CD4-positive, alpha-beta T cell treated with Interleukin-17A for 1 hour (primary cell): ENCODE measurements around the gene HSPA1L.
"Not testable (repeated sequence)": the region's sequence is repeated elsewhere in the genome, so short reads cannot be mapped to it uniquely, and the experiment has no call there.

Experiments
- DNase-seq: peaks from one replicate; pipeline ENCODE4 v3.0.0-alpha.2; 2020

The HSPA1L gene

DNA sequence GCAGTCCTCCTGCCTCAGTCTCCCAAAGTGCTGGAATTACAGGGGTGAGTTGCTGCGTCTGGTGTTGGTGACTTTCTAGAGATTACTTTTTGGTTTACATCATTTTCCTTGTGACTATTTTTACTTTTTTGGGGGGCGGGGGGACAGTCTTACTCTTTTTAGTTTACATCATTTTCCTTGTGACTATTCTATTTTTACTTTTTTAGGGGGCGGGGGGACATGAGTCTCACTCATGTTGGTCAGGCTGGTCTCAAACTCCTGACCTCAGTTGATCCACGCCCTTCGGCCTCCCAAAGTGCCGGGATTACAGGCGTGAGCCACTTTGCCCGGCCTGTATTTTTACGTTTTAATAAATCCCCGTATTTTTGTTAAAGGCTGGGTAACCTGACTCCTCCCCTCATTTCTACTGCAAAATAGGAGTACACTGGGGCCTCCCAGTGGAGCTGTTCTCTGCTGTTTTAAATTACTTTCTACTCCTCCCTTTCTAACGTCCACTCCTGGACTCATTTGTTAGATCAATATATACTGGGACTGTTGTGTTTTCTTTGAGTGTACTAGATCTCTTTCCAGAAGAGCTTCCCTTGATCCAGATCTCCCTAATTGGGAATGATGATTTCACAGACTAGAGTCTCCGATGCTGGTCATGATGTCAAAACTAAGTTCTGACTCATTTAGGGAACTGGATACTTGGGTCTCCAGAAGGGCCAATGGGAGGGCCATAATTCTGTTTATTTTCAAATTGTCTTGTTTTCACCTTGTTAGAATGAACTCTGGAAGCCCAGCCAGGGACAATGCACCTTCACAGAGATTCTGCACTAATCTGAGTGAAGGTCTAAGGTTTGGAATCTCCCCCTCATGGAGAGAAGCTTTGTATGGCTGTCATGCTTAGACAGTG is 21.6 kb upstream of the HSPA1L start:
- DNase-seq = peak; percentile 42

DNA sequence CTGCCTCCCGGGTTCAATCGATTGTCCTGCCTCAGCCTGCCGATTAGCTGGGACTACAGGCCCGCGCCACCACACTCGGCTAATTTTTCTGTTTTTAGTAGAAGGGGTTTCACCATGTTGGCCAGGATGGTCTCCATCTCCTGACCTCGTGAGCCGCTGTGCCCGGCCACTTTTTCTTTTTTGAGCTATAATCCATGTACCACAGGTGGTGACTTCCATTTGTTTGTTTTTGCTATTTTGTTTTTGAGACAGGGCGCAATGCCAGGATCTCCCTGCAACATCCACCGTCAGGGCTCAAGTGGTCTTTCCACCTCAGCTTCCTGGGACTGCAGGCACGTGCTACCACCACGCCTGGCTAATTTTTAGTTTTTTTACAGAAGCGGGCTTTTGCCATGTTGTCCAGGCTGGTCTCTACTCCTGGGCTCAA is 21.0 kb upstream of the HSPA1L start:
- peak; percentile 22 for DNase-seq

DNA sequence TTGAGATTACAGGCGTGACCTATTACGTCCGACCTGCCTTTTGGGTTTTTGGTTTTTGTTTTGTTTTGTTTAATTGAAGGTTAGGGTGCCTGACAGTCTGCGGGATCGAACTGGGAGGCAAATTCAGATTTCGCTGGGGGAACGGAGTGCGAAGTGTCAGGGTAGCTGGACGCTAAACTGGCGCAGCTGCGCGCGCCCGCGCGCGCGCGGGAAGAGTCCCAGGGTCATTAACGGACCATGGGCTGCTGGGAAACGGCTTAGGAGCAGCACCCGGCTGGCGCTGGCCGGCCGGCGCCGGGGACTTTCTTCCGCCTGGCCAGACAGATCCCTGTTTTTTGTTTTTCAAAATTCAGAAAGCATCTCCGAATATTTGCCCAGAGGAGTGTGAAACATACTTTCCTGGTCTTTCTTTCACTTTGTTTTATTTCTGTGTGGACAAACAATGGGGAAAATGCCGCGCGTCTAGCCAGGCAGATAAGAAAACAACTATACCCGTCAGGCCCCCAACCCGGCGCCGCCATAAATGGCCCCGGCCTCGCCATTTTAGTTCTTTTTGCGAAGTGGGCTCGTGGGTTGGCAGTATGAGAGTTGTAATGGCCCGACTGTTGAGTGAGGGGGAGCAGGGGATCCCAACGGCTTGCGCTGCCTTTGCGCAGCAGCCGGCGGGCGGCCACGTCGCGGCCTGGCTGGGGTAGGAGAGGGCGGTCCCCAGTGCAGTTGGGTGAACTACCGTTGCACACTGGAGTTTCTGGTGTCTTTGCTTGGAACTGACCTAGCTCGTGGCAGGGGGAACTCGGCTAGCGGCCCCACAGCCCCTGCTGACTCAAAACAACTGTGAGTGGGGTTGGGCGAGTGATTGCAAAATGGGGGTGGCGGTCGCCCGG is 19.5 kb upstream of the HSPA1L start:
- DNase-seq = peak; percentile 87

DNA sequence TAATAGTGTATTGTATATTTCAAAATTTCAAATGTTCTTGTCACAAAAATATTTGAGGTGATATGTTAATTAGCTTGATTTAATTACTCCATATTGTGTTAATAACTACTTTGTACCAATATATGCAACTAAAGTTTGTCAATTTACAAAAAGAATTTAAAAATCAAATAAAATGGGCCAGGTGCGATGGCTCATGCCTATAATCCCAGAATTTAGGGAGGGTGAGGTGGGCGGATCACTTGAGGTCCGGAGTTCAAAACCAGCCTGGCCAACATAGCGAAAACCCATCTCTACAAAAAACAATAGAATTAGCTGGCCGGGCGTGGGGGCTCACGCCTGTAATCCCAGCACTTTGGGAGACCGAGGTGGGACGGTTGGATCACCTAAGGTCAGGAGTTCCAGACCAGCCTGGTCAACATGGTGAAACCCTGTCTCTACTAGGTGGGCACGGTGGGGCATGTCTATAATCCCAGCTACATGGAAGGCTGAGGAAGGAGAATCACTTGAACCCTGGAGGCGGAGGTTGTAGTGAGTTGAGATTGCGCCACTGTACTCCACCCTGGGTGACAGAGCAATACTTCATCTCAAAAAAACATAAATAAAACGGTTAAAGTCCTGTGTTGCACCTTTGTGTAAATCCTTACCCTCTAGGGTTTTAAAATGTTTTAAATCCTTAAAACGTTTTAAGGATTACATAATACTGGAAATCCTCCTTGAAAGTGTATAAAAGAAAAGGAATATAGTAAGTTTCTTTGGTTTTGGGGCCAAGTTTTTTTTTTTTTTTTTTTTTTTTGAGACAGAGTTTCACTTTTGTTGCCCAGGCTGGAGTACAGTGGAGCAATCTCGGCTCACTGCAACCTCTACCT is 16.5 kb upstream of the HSPA1L start:
- DNase-seq = no peak

DNA sequence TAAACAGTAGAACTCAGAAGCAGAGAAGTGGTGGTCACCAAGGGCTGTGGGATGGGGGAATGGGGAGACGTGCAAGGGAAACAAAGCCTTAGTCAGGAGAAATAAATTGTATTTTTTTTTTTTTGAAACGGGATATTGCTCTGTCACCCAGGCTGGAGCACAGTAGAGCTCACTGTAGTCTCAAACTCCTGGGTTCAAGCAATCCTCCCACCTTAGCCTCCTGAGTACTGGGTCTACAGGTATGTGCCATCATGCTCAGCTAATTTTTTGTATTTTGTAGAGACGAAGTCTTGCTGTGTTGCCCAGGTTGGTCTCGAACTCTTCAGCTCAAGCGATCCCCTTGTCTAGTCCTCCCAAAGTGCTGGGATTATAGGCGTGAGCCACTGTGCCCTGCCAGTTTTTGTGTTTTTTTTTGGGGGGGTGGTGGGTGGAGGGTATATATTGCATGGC is 15.8 kb upstream of the HSPA1L start:
- DNase-seq = no peak

DNA sequence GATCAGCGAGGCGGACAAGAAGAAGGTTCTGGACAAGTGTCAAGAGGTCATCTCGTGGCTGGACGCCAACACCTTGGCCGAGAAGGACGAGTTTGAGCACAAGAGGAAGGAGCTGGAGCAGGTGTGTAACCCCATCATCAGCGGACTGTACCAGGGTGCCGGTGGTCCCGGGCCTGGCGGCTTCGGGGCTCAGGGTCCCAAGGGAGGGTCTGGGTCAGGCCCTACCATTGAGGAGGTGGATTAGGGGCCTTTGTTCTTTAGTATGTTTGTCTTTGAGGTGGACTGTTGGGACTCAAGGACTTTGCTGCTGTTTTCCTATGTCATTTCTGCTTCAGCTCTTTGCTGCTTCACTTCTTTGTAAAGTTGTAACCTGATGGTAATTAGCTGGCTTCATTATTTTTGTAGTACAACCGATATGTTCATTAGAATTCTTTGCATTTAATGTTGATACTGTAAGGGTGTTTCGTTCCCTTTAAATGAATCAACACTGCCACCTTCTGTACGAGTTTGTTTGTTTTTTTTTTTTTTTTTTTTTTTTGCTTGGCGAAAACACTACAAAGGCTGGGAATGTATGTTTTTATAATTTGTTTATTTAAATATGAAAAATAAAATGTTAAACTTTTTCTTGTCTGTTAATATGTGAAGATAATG is 14.7 kb upstream of the HSPA1L start:
- DNase-seq = peak; percentile 71

DNA sequence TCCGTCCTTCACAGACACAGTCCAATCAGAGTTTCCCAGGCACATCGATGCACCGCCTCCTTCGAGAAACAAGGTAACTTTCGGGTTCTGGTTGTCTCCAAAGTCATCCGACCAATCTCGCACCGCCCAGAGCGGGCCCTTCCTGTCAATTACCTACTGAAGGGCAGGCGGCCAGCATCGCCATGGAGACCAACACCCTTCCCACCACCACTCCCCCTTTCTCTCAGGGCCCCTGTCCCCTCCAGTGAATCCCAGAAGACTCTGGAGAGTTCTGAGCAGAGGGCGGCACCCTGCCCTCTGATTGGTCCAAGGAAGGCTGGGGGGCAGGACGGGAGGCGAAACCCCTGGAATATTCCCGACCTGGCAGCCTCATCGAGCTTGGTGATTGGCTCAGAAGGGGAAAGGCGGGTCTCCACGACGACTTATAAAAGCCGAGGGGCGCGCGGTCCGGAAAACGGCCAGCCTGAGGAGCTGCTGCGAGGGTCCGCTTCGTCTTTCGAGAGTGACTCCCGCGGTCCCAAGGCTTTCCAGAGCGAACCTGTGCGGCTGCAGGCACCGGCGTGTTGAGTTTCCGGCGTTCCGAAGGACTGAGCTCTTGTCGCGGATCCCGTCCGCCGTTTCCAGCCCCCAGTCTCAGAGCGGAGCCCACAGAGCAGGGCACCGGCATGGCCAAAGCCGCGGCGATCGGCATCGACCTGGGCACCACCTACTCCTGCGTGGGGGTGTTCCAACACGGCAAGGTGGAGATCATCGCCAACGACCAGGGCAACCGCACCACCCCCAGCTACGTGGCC is 12.4 kb upstream of the HSPA1L start, which contains the start of gene HSPA1B:
Gene HSPA1B, plus strand, starts transcription at position 453 of the 794 bp plus-strand sequence. Its CDS starts 213 bp downstream, at position 666.
- peak; percentile 94 for DNase-seq

DNA sequence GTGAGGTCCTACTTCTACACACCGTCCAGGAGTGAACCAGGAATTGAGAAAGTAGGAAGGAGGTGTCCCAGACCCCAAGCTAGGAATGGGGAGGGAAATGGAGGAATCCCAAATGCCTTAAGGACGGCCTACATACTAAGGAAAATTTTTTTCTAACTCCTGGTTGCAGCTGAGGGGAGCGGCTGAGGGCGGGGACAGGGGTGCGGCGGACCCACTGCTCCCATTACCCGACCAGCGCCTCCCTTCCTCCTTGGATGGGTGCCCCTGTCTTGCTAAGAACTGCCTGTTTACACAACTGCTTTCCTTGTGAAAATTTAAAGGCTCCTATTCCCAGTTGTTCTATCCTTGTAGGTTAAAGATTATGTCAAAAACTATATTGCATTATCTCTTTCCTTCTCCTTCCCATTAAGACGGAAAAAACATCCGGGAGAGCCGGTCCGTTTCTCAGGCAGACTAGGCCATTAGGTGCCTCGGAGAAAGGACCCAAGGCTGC is 11.8 kb upstream of the HSPA1L start:
- no peak for DNase-seq

DNA sequence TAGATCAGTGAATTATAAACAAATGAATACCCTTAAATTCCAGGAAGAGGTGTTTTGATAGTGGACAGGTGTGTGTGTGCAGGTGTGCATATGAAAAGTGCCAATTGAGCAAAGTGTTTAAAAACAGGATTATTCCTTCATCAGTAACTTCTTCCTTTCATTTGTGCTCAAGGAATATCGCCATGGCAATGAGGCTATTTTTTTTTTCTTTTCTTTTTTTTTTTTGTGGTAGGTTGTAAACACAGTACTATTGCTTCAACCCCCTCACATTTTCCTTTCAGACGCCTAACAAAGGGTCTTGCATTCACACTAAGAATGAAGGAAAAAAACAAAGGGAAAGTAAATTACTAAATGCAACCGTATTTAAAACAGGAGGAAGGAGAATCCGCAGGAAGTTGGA is 10.5 kb upstream of the HSPA1L start:
- no peak for DNase-seq

DNA sequence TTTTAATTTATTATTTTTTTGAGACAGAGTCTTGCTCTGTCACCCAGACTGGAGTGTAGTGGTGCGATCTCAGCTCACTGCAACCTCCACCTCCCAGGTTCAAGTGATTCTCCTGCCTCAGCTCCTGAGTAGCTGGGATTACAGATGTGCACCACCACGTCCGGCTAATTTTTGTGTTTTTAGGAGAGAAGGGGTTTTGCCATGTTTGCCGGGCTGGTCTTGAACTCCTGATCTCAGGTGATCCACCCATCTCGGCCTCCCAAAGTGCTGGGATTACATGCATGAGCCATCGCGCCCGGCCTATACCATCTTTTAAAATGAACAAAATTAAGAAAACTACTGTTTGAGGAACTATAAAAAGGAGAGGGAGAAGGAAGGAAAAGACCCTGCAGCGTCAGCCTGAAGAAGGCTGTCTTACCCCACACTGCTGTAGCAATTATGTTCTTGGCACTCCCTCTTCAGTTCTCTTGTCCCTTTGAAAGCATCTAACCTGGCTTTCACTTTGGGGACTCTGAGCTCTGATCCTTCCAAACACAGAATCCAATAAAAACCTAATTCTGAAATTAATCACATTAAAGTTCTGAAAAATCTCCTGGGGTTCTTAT is 8.6 kb upstream of the HSPA1L start:
- DNase-seq = not testable (repeated sequence)

DNA sequence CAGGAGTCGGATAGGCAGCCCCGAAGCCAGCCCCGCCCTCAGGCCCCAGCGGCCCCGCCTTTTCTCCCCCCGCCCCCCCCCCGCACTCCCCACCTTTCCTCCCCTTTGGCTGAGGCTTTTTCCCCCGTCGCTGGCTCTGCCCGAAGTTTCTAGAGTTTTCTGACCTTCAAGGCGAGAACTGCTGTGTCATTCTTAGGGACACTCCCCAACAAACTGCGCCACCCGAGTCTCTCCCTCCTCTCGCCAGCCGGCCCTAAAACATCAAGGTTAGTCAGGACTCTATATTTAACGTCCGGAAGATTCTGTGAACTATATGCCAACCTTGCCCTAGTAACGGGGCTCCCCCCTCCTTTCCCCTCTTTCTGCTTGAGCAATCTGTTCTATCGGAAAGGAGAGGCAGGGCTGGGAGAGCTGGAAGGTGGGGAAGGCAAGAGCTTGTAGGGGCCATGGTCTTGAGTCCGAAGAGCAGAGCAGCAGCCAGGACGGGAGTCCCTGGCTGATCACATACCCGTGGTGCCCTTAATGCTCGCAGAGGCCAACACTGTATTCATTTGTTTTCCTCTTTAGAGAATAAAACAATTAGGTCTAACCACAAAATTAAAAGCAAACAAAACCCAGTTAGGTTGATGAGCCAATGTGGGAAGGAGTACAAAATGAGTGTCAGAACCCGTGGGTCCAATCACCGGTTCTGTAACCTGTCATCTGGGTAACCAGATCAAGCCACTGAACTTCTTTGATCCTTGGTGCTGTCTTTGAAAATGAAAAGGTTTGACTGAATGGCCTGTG is 7.1 kb upstream of the HSPA1L start:
- peak; percentile 82 for DNase-seq

DNA sequence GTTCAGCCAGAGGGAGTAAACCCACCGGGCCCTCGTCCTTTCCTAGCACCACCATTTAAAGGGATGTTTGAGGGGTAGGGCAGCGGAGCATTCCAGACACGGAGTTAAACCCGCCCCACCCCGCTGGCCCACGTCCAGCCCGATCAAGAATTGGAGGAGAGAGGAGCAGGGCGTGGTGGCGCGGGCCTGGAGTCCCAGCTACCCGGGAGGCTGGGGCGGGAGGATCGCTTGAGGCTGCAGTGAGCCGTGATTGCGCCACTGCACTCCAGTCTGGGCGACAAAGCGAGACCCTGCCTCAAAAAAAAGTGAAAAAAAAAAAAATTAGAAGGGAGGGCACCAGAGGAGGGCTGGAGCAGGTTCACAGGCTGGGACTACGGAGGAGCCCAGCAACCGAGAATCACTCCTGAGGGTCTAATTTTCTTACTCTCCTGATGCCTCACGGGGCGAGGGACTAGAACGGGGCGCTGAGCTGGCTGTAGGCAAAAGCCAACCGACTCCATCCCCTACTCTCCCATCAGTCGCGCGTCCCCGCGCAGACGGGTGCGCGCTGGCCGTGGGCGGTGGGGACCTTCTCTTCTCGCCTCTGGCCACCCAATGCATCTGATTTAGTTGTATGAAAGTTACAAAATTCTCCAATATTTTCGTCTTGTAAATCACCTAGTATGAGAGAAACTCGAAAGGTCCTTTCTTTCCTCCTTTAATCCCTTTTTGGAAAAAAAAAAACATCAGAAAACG is 6.4 kb upstream of the HSPA1L start:
- DNase-seq = no peak

DNA sequence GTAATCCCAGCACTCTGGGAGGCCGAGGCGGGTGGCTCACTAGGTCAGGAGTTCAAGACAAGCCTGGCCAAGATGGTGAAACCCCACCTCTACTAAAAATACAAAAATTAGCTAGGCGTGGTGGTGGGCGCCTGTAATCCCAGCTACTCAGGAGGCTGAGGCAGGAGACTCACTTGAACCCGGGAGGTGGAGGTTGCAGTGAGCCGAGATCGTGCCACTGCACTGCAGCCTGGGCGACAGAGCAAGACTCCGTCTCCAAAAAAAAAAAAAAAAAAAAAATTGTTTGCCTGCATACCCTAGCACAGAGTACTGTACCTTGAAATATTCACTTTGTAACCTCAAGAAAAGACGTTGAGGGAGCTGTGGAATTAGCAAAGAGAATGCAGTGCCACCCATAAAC is 5.3 kb upstream of the HSPA1L start:
- DNase-seq = not testable (repeated sequence)

DNA sequence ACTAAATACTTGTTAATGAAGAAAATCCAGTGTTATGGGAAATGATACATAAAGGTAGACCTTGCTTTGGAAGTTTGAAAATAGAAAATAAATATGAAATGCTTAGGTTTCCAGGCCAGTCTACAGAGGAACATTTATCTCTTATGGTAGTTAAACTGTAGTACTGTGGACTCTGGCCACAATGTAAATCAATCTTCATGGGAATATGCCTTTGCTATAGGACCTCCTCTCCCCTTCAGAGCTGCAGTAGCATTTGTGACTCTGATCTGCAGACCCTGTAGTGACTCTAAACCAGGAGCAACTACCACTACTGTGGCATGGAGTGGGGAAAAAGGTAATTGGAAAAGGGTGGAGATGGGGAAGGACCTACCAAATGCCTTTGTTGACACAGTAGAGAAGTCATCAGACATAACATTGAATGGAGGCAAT is 4.8 kb upstream of the HSPA1L start:
- no peak for DNase-seq

DNA sequence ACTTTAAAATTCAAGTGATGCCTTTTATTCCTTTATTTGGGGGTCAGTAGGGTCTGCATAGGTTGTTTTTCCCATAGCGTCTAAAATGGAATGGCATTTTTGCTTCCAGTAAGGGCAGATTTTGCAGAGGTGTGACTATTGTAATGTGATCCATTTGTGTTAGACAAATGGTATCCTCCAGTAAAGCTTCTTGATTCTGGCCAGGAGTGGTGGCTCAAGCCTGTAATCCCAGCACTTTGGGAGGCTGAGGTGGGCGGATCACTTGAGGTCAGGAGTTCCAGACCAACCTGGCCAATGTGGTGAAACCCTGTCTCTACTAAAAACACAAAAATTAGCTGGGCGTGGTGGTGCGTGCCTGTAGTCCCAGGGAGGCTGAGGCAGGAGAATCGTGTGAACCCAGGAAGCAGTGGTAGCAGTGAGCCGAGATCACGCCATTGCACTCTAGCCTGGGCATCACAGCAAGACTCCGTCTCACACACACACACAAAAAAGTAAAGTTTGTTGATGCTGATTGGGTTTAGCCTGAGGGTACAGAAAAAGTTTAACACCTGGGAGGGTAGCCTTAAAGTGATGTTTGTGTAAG is 2.9 kb upstream of the HSPA1L start:
- peak; percentile 34 for DNase-seq

DNA sequence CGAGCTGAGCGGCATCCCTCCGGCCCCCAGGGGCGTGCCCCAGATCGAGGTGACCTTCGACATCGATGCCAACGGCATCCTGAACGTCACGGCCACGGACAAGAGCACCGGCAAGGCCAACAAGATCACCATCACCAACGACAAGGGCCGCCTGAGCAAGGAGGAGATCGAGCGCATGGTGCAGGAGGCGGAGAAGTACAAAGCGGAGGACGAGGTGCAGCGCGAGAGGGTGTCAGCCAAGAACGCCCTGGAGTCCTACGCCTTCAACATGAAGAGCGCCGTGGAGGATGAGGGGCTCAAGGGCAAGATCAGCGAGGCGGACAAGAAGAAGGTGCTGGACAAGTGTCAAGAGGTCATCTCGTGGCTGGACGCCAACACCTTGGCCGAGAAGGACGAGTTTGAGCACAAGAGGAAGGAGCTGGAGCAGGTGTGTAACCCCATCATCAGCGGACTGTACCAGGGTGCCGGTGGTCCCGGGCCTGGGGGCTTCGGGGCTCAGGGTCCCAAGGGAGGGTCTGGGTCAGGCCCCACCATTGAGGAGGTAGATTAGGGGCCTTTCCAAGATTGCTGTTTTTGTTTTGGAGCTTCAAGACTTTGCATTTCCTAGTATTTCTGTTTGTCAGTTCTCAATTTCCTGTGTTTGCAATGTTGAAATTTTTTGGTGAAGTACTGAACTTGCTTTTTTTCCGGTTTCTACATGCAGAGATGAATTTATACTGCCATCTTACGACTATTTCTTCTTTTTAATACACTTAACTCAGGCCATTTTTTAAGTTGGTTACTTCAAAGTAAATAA is 2.2 kb upstream of the HSPA1L start:
- peak; percentile 69 for DNase-seq

DNA sequence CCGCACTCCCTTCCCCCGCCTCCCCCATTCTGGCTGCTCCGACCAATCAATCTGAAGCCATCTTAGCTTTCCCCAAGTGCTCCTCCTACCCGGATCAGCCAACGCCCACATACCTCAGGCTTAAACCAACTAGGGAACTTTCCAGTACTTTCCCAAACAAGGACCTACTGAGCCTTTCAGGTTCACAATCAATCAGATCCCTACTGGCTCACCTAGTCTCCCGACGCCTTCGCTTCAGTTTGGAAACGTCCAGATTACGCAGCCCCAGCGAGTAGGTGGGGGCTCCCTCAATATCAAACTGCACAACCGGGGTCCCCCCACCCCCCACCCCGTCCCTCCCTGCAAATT is 432 bp downstream of the HSPA1L start:
- DNase-seq = peak; percentile 80

DNA sequence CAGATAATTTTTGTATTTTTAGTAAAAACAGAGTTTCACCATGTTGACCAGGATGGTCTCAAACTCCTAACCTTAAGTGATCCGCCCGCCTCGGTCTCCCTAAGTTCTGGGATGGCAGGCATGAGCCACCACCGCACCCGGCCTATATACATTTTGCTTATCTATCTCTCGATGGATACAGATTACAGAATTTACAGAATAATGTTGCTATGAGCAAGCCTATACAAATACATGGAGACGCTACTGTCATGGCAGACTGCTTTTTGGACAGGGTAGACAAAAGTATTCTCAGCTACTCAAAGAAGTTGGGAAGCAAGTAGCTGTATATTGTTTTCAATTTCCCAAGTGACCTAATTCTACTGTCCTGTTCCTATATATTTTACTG is 1.6 kb downstream of the HSPA1L start:
- DNase-seq = no peak
